Tibial nerve (tissue), 4 donors: ENCODE data around the gene CELF1. TPM values are rescaled to one million over a fixed set of nuclear protein-coding genes. Genes with fewer than 3 reads are reported as not detected.

ENCODE experiments used
- DNase-seq, 2 donors: peaks; one replicate each; pipeline ENCODE4 v3.0.0-alpha.2; 2019; ENCODE audit warnings: low spot score in 2 of 2
- H3K27ac ChIP-seq, 4 donors: fragments of 200-600 bp; sonication (generic) in 3 of 4; one replicate each; pipeline ENCODE4 v1.5.1; 2017 to 2019; ENCODE audit warnings: mild to moderate bottlenecking in 1 of 4
- H3K27me3 ChIP-seq, 2 donors: fragments of 200-600 bp; sonication (generic) in 1 of 2; one replicate each; pipeline versions ENCODE4 v1.5.1 to v1.6.0; 2017 to 2019
- H3K36me3 ChIP-seq, 3 donors: fragments of 200-600 bp; sonication (generic); one replicate each; pipeline ENCODE4 v1.5.1; 2018 to 2019
- H3K4me1 ChIP-seq, 4 donors: fragments of 200-600 bp; sonication (generic) in 3 of 4; one replicate each; pipeline ENCODE4 v1.5.1; 2017 to 2019
- H3K4me3 ChIP-seq, 4 donors: fragments of 200-600 bp; sonication (generic) in 3 of 4; one replicate each; pipeline ENCODE4 v1.5.1; 2017 to 2019; ENCODE audit warnings: mild to moderate bottlenecking in 1 of 4, moderate library complexity in 1 of 4
- H3K9me3 ChIP-seq, 4 donors: fragments of 200-600 bp; sonication (generic) in 3 of 4; one replicate each; pipeline ENCODE4 v1.5.1; 2017 to 2019
- EP300 ChIP-seq, 2 donors: sonication (generic); formaldehyde crosslinking; IDR thresholded peaks; one replicate each; pipeline ENCODE4 v1.6.1; 2017; ENCODE audit warnings: antibody characterized with exemption in 2 of 2, mild to moderate bottlenecking in 1 of 2
- POLR2A ChIP-seq, 2 donors: fragments of 450-650 bp; IDR thresholded peaks; one replicate each; pipeline ENCODE4 v1.6.1; 2017; ENCODE audit warnings: antibody characterized with exemption in 2 of 2, mild to moderate bottlenecking in 2 of 2, moderate library complexity in 2 of 2
- WGBS, 2 donors: methylation state at CpG; one replicate each; pipeline ENCODE4 v1.1.5; 2018; 5-methylcytosine and 5-hydroxymethylcytosine counted together
- small RNA-seq: library from RNA; depleted of rRNA; stranded (forward); fragments of <200 nt; gene quantifications from one replicate; pipeline ENCODE3, GENCODE V24; 2016
- total RNA-seq, 4 donors: library from RNA; depleted of rRNA; stranded (reverse); fragments of >200 nt; gene quantifications; one replicate each; pipeline ENCODE4 v1.1.0, GENCODE V29; 2016
- TF ChIP-seq, protein P1 (sequence below), 5 experiments: fragments of 200-600 bp in 3 of 5; fragments of 450-650 bp in 2 of 5; sonication (generic) in 3 of 5; IDR thresholded peaks; one replicate each; pipeline ENCODE4 v1.5.1; 2016 to 2019; ENCODE audit warnings: antibody characterized with exemption in 5 of 5, mild to moderate bottlenecking in 3 of 5, moderate library complexity in 2 of 5

Gene CELF1
- total RNA-seq, 4 donors from 2014 or later = 70.3 to 144 (median 127) TPM

DNA sequence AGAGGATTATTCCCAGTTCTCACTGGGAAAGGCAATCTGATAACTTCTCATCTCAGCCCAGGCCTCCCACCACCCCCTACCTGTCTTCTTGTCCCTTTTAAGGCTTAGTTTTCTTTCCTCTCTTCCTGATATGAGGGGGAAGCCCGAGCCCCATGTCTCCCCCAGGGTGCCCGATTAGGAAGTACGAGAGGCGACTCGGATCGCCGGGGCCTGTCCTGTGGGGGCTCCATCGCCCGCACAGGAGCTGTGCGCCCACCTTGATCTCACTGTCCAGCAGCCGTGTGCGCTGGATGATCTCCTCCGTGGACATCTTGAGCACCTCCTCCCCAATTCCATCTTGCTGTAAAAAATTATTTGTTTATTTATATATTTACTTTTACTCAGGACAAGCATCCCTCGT is 127.3 kb downstream of the CELF1 start:
- TF ChIP-seq POLR2A (IDR thresholded peaks at IDR 0.05) (no peak), EP300 (IDR thresholded peaks at IDR 0.05) (no peak)
- TF ChIP-seq, protein P1, sequence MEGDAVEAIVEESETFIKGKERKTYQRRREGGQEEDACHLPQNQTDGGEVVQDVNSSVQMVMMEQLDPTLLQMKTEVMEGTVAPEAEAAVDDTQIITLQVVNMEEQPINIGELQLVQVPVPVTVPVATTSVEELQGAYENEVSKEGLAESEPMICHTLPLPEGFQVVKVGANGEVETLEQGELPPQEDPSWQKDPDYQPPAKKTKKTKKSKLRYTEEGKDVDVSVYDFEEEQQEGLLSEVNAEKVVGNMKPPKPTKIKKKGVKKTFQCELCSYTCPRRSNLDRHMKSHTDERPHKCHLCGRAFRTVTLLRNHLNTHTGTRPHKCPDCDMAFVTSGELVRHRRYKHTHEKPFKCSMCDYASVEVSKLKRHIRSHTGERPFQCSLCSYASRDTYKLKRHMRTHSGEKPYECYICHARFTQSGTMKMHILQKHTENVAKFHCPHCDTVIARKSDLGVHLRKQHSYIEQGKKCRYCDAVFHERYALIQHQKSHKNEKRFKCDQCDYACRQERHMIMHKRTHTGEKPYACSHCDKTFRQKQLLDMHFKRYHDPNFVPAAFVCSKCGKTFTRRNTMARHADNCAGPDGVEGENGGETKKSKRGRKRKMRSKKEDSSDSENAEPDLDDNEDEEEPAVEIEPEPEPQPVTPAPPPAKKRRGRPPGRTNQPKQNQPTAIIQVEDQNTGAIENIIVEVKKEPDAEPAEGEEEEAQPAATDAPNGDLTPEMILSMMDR (IDR thresholded peaks at IDR 0.05) = no peak
- no peaks in the 10 kb centered on the region for H3K9me3 ChIP-seq
- H3K36me3 ChIP-seq = peaks cover 7 to 47% (median 13%) of the 10 kb centered on the region in 3 donors
- peaks cover 4 to 21% (median 13%) of the 10 kb centered on the region in 4 donors for H3K4me1 ChIP-seq
- no peak for DNase-seq
- 0 to 1% methylated on average over 14 of the region's 14 CpGs for WGBS, 2 donors
- peak overlapping the region; percentile 83 to 93 (median 88) for H3K27ac ChIP-seq
- H3K27me3 ChIP-seq = no peaks in the 10 kb centered on the region
- peak overlapping the region; percentile 58 to 84 (median 65) for H3K4me3 ChIP-seq

DNA sequence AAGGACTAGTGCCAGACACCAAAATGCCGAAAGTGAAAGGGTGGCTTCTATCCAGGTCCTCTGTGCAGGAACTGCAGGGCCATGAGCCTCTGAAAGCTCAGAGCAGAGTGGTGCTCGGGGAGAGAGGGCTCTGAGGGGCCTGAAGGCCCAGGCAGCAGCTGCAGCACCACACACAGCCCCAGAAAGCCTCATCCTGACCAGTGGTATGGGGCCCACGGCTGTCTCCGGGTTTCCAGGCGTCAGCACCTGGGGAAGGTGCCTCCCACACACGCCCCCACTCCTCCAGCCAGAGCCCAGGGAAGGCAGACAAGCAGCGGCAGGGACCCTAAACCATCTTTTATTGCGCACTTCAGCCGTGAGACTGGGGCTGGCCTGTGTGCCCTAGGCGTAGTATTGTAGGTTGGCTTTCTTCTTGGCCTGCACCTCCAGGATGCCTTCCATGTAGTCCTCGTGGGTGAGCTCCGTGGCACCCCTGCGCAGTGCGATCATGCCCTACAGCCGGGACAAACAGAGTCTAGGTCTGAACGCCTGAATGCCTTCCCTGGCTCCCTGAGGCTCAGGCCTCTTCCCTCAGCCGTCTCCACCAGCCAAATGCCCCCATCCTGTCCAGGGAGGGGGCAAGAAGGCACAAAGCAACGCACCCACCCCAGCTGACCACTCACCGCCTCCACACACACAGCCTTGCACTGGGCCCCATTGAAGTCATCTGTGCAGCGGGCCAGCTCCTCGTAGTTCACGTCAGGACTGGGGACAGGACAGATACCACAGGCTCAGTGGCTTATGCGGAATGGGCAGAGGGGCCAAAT is 134.3 kb downstream of the CELF1 start:
- Histone ChIP-seq H3K4me3 (no peak overlapping the region), H3K36me3 (peaks cover 3 to 99% (median 15%) of the 10 kb centered on the region in 3 donors), H3K9me3 (no peaks in the 10 kb centered on the region), H3K27me3 (no peaks in the 10 kb centered on the region), H3K27ac (peak overlapping the region in 1 of 4 donors; percentile 17), H3K4me1 (peaks cover 0 to 40% (median 16%) of the 10 kb centered on the region in 4 donors)
- TF ChIP-seq, protein P1 (IDR thresholded peaks at IDR 0.05) = no peak
- TF ChIP-seq EP300 (IDR thresholded peaks at IDR 0.05) = no peak
- no peak for TF ChIP-seq POLR2A (IDR thresholded peaks at IDR 0.05)
- DNase-seq = no peak
- 81 to 82% methylated on average over 19 to 23 of the region's 23 CpGs for WGBS, 2 donors

DNA sequence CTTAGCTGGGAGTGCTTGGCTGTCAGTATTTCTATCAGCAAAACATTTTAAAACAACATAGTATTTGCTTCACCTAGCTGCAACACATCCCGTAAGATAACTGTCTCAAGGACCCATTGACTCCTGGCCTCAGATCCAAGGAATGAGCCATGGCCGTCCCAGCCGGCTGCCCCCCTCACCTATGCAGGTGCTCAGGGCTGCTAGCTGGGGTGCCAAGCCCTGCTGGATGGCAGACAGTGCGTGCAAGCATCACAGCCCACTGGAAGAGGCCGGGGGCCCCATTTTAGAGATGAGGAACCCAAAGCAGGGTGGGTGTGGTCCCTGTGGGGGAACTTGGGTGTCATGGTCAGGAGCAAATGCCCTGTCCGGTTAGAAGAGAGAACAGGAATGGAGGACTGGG is 135.2 kb downstream of the CELF1 start:
- no peak for DNase-seq
- Histone ChIP-seq H3K27ac (no peak overlapping the region), H3K36me3 (peaks cover 3 to 98% (median 12%) of the 10 kb centered on the region in 3 donors), H3K4me3 (no peak overlapping the region), H3K4me1 (peaks cover 0 to 46% (median 17%) of the 10 kb centered on the region in 4 donors), H3K27me3 (no peaks in the 10 kb centered on the region), H3K9me3 (no peaks in the 10 kb centered on the region)
- WGBS, 2 donors = 77 to 87% methylated on average over 6 of the region's 6 CpGs
- TF ChIP-seq POLR2A (IDR thresholded peaks at IDR 0.05) (no peak), EP300 (IDR thresholded peaks at IDR 0.05) (no peak)
- TF ChIP-seq, protein P1 (IDR thresholded peaks at IDR 0.05) = no peak

DNA sequence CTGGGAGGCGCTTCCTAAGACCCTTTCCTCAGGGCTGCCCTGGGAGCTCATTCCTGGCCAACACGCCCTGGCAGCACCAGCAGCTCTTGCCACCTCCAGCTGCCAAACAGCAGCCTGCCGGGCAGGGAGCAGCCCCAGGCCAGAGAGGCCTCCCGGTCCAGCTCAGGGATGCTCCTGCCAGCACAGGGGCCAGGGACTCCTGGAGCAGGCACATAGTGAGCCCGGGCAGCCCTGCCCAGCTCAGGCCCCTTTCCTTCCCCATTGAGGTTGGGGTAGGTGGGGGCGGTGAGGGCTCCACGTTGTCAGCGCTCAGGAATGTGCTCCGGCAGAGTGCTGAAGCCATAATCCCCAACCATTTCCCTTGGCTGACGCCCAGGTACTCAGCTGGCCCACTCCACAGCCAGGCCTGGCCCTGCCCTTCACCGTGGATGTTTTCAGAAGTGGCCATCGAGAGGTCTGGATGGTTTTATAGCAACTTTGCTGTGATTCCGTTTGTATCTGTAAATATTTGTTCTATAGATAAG is 136.9 kb downstream of the CELF1 start:
- H3K4me3 ChIP-seq = no peak overlapping the region
- H3K36me3 ChIP-seq = peaks cover 3 to 96% (median 12%) of the 10 kb centered on the region in 3 donors
- WGBS, 2 donors = 15 to 16% methylated on average over 4 to 13 of the region's 13 CpGs
- no peaks in the 10 kb centered on the region for H3K9me3 ChIP-seq
- no peaks in the 10 kb centered on the region for H3K27me3 ChIP-seq
- peak overlapping the region; percentile 38 to 91 (median 75) for H3K27ac ChIP-seq
- peaks cover 0 to 58% (median 17%) of the 10 kb centered on the region in 4 donors for H3K4me1 ChIP-seq
- DNase-seq = peak; percentile 62 to 75
- TF ChIP-seq POLR2A (IDR thresholded peaks at IDR 0.05) = no peak
- peak in 1 of 2 donors; percentile 51 for TF ChIP-seq EP300 (IDR thresholded peaks at IDR 0.05)

Small RNAs within 50 kb of the gene (small RNA-seq; reads per million reads assigned to genes)
- gene RN7SL652P (not detected), gene RNU5E-10P (not detected)

Other genes with a start within 250 kb of the CELF1 start
- under 1 TPM in 2 of 4 donors, not detected in 2; 0.21 to 0.60 TPM for gene MYBPC3, start 200.4 kb downstream of the CELF1 start, total RNA-seq
- 10 to 100 TPM; 18.8 to 73.5 (median 25.2) TPM for gene SPI1, start 174.6 kb downstream of the CELF1 start, total RNA-seq
- gene SLC39A13, start 144.5 kb downstream of the CELF1 start, total RNA-seq = 100 to 1,000 TPM in 3 of 4 donors, 10 to 100 TPM in 1; 91.6 to 142 (median 116) TPM
- 100 to 1,000 TPM; 103 to 147 (median 128) TPM for gene PSMC3, start 126.7 kb downstream of the CELF1 start, total RNA-seq
- 1 to 10 TPM; 2.2 to 6.7 (median 2.7) TPM for gene RAPSN, start 104.0 kb downstream of the CELF1 start, total RNA-seq
- gene PTPMT1, start 12.5 kb upstream of the CELF1 start, total RNA-seq = 100 to 1,000 TPM in 3 of 4 donors, 10 to 100 TPM in 1; 97.3 to 158 (median 137) TPM
- gene KBTBD4, start 25.8 kb upstream of the CELF1 start, total RNA-seq = 10 to 100 TPM; 18.0 to 20.8 (median 19.5) TPM
- gene NDUFS3, start 25.9 kb upstream of the CELF1 start, total RNA-seq = 10 to 100 TPM; 55.1 to 65.4 (median 61.1) TPM
- 10 to 100 TPM in 1 of 4 donors, 1 to 10 TPM in 3; 3.3 to 22.7 (median 4.1) TPM for gene FAM180B, start 33.5 kb upstream of the CELF1 start, total RNA-seq
- gene C1QTNF4, start 41.3 kb upstream of the CELF1 start, total RNA-seq = 10 to 100 TPM in 2 of 4 donors, 1 to 10 TPM in 2; 6.9 to 13.2 (median 9.2) TPM
- 10 to 100 TPM; 33.0 to 50.2 (median 36.3) TPM for gene MTCH2, start 89.4 kb upstream of the CELF1 start, total RNA-seq
- 1 to 10 TPM in 2 of 4 donors, under 1 TPM in 1, not detected in 1; 0.44 to 5.9 (median 4.2) TPM for gene AGBL2, start 162.2 kb upstream of the CELF1 start, total RNA-seq
- gene FNBP4, start 214.2 kb upstream of the CELF1 start, total RNA-seq = 100 to 1,000 TPM; 153 to 351 (median 199) TPM